HepG2 (cell line): ENCODE measurements around the gene UQCRC2. TPM values are rescaled to one million over a fixed set of nuclear protein-coding genes. Genes with fewer than 3 reads are reported as not detected.
A peak's percentile ranks its signal among the peaks of the same experiment; 100 is the strongest.

Source experiments
- ATAC-seq: fragments of 200-7000 bp; cut with Tn5 transposase; 3 replicates; pipeline ENCODE4 v1.9.1; 2020; ENCODE audit warnings: mild to moderate bottlenecking, moderate library complexity
- BruUV-seq: library from RNA; stranded (reverse); fragments of 400-500 nt; replicated peaks from 2 replicates; lab custom pipeline; 2021; lab: Mats Ljungman, UMichigan
- CTCF ChIA-PET: fragments of 300-600 bp; formaldehyde crosslinking; extraction: SDS; loops from one replicate; lab custom pipeline; 2021; ENCODE audit warnings: low total read pairs, inconsistent platforms, low intra/inter-chr PET ratio; lab: Yijun Ruan, JAX
- POLR2A ChIA-PET: fragments of 350-600 bp; sonication (Branson Sonifier 250); formaldehyde crosslinking; loops from one replicate; lab custom pipeline; 2020; ENCODE audit warnings: antibody characterized with exemption, inconsistent platforms; lab: Yijun Ruan, JAX
- DNase-seq: peaks from one replicate; pipeline ENCODE4 v3.0.0-alpha.2; 2015; ENCODE audit warnings: low spot score
- FAIRE-seq: peaks from 3 replicates; lab custom pipeline; 2011; peaks lifted over from hg19 to GRCh38; lab: Jason Lieb, UNC
- H2AFZ ChIP-seq: one replicate; pipeline ENCODE4 v1.6.1; 2011; ENCODE audit warnings: low read length, inconsistent platforms
- H3K27ac ChIP-seq: fragments of 300-600 bp; 3 replicates; pipeline ENCODE4 v1.8.0; 2011; ENCODE audit warnings: mixed run types, mild to moderate bottlenecking, mixed read lengths, low read length, inconsistent platforms; ENCODE audit not compliant: insufficient read depth; ENCODE audit errors: extremely low read length
- H3K27me3 ChIP-seq, 2 experiments: fragments of 200-600 bp in 1 of 2; 2 replicates in 1 of 2; 3 replicates in 1 of 2; pipeline versions ENCODE4 v1.6.0 to v1.8.0; 2011; ENCODE audit warnings: low read length in 2 of 2, mild to moderate bottlenecking in 2 of 2, moderate library complexity in 2 of 2, inconsistent platforms in 1 of 2; ENCODE audit not compliant: insufficient read depth in 2 of 2, control insufficient read depth in 1 of 2
- H3K36me3 ChIP-seq, 2 experiments: fragments of 200-600 bp in 1 of 2; replicated peaks in 1 of 2; 2 replicates in 1 of 2; 3 replicates in 1 of 2; pipeline versions ENCODE4 v1.5.1 to v1.8.0; 2011; ENCODE audit warnings: low read length in 2 of 2, inconsistent platforms in 1 of 2; ENCODE audit not compliant: insufficient read depth in 2 of 2, control insufficient read depth in 1 of 2
- H3K4me1 ChIP-seq: 2 replicates; pipeline ENCODE4 v1.5.1; 2012; ENCODE audit warnings: low read length, inconsistent platforms; ENCODE audit not compliant: insufficient read depth
- H3K4me2 ChIP-seq: 2 replicates; pipeline ENCODE4 v1.6.0; 2011; ENCODE audit warnings: low read depth, low read length, inconsistent platforms
- H3K4me3 ChIP-seq, 3 experiments: fragments of 200-600 bp in 1 of 3; sonication (generic), shearing (Covaris generic) in 1 of 3; replicated peaks in 1 of 3; 2 replicates each; pipeline ENCODE4 v1.5.1; 2011 to 2016; ENCODE audit warnings: low read length in 3 of 3, inconsistent platforms in 2 of 3, low read depth in 2 of 3, mild to moderate bottlenecking in 2 of 3, control low read depth in 1 of 3, mixed read lengths in 1 of 3; ENCODE audit not compliant: insufficient read depth in 1 of 3
- H3K79me2 ChIP-seq: one replicate; pipeline ENCODE4 v1.6.1; 2011; ENCODE audit warnings: low read length, inconsistent platforms; ENCODE audit not compliant: insufficient read depth
- H3K9ac ChIP-seq: 2 replicates; pipeline ENCODE4 v1.6.0; 2011; ENCODE audit warnings: mild to moderate bottlenecking, low read depth, low read length, inconsistent platforms; ENCODE audit not compliant: insufficient read depth
- H3K9me3 ChIP-seq: 2 replicates; pipeline ENCODE4 v1.5.1; 2012; ENCODE audit warnings: mild to moderate bottlenecking, low read length
- H4K20me1 ChIP-seq: 2 replicates; pipeline ENCODE4 v1.6.0; 2011; ENCODE audit warnings: inconsistent platforms, mild to moderate bottlenecking, low read length, moderate library complexity; ENCODE audit not compliant: insufficient read depth
- CEBPB ChIP-seq: IDR thresholded peaks from 2 replicates; pipeline ENCODE4 v1.6.1; 2011; ENCODE audit warnings: low read depth, low read length, improper control_type of control experiment, borderline replicate concordance
- POLR2AphosphoS5 ChIP-seq: IDR thresholded peaks from 2 replicates; pipeline ENCODE4 v1.6.1; 2012; ENCODE audit warnings: low read depth, low read length
- RBFOX2 ChIP-seq: fragments of 200-400 bp; formaldehyde crosslinking; IDR thresholded peaks from 2 replicates; pipeline ENCODE4 v1.6.1; 2017; ENCODE audit warnings: low read depth, mild to moderate bottlenecking, low read length
- TMF1 ChIP-seq: sonication (generic); formaldehyde crosslinking; IDR thresholded peaks from 2 replicates; pipeline ENCODE4 v1.8.1; 2022; ENCODE audit warnings: low read depth, missing genetic modification reagents
- TOE1 ChIP-seq: sonication (generic); formaldehyde crosslinking; IDR thresholded peaks from 2 replicates; pipeline ENCODE4 v1.4.0; 2020; ENCODE audit warnings: mild to moderate bottlenecking, missing genetic modification reagents
- TRAFD1 ChIP-seq: sonication (generic); formaldehyde crosslinking; IDR thresholded peaks from 2 replicates; pipeline ENCODE4 v1.5.1; 2020; ENCODE audit warnings: missing genetic modification reagents, mild to moderate bottlenecking, borderline replicate concordance
- ZNF230 ChIP-seq: sonication (generic); formaldehyde crosslinking; IDR thresholded peaks from 2 replicates; pipeline ENCODE4 v1.4.0; 2020; ENCODE audit warnings: mild to moderate bottlenecking, missing genetic modification reagents
- ZNF556 ChIP-seq: sonication (generic); formaldehyde crosslinking; IDR thresholded peaks from 2 replicates; pipeline ENCODE4 v1.4.0; 2020; ENCODE audit warnings: mild to moderate bottlenecking, missing genetic modification reagents, borderline replicate concordance
- WGBS: methylation state at CpG from one replicate; pipeline ENCODE4 v1.1.6; 2017; ENCODE audit warnings: low lambda C conversion rate; 5-methylcytosine and 5-hydroxymethylcytosine counted together
- in situ Hi-C: cut with HindIII; loops from 2 replicates; pipeline ENCODE4 v1.10.0; 2017; ENCODE audit warnings: low pct_unique_long_range_greater_than_20kb; ENCODE audit not compliant: extremely low pct_ligation_motif_present
- intact Hi-C: fragments of 100-400 bp; cut with micrococcal nuclease; formaldehyde crosslinking; loops from one replicate; pipeline ENCODE4 v1.10.0; 2022; ENCODE audit not compliant: unreplicated experiment
- polyA plus RNA-seq, 8 experiments: library from polyadenylated mRNA; depleted of rRNA in 3 of 8; stranded (reverse) in 7 of 8; unstranded in 1 of 8; fragments of >200 nt; fragmentation: Illumina TruSeq in 4 of 8; extraction: Trizol in 4 of 8; gene quantifications; 2 replicates each; pipeline versions ENCODE4 v1.2.1 to v1.2.3, GENCODE V29; 2011 to 2016; ENCODE audit warnings: low read depth in 4 of 8, missing spikeins in 1 of 8, mixed read lengths in 1 of 8; ENCODE audit not compliant: insufficient read depth in 1 of 8
- total RNA-seq, 5 experiments: library from RNA; depleted of rRNA; stranded (reverse); fragments of >200 nt; fragmentation: Illumina TruSeq; extraction: Trizol; gene quantifications; 2 replicates each; pipeline ENCODE4 v1.2.3, GENCODE V29; 2016; ENCODE audit warnings: low read depth in 1 of 5

UQCRC2 gene
- total and polyA plus RNA-seq, 2 of the 13 experiments (the other 11 are each of a cell fraction or from before 2014, with no cell fraction given): 442 to 536 TPM

GRCh38 chr16:21959050-21959449 is 5.9 kb downstream of the UQCRC2 start:
- no peak for TF ChIP-seq ZNF556 (CRISPR knock-in tag)
- 0 out of 2 replicates have a peak, but pooled peaks have one; percentile 2 for TF ChIP-seq POLR2AphosphoS5
- no peak for TF ChIP-seq CEBPB
- no peak for TF ChIP-seq TMF1 (CRISPR knock-in tag)
- no peak for TF ChIP-seq ZNF230 (CRISPR knock-in tag)
- peak; percentile 70 for TF ChIP-seq RBFOX2
- no peak for DNase-seq
- ChIA-PET CTCF (no interaction called here), POLR2A (interaction anchor here (1.2 kb wide), 1 partner anchor 32 kb away, joined by 3 read pairs; no protein-coding TSS in a partner anchor)
- Histone ChIP-seq H4K20me1 (peaks cover 7% of the 10 kb centered on the region), H3K27me3 (no peaks in the 10 kb centered on the region; a peak in 1 of 5 replicates), H3K9ac (no peak overlapping the region), H3K27ac (no peak overlapping the region), H3K4me1 (peaks cover 23% of the 10 kb centered on the region), H3K36me3 (peaks cover 42 to 78% of the 10 kb centered on the region in 2 experiments), H3K79me2 (peaks cover 32% of the 10 kb centered on the region), H3K4me2 (no peak overlapping the region), H2AFZ (no peak overlapping the region), H3K4me3 (no peak overlapping the region), H3K9me3 (no peaks in the 10 kb centered on the region)
- no peak for ATAC-seq
- BruUV-seq: no TSS peak
- in situ Hi-C loops (no loop called here), intact Hi-C loops (no loop called here)
- WGBS: 94% methylated on average over 3 of the region's 3 CpGs
- FAIRE-seq: no peak

GRCh38 chr16:21962475-21962874 is 9.3 kb downstream of the UQCRC2 start:
- FAIRE-seq (no peak), ATAC-seq (no peak)
- POLR2A ChIA-PET: no interaction called here
- H3K4me2 ChIP-seq: no peak overlapping the region
- no peaks in the 10 kb centered on the region for H3K9me3 ChIP-seq
- H3K27ac ChIP-seq: no peak overlapping the region
- 95% methylated on average over 5 of the region's 5 CpGs for WGBS
- BruUV-seq: no TSS peak
- TF ChIP-seq TRAFD1 (CRISPR knock-in tag) (no peak), RBFOX2 (0 out of 2 replicates have a peak, but pooled peaks have one; percentile 22), TOE1 (CRISPR knock-in tag) (no peak)
- TF ChIP-seq, all 625 proteins: peak for 1
- Histone ChIP-seq H3K27me3 (no peaks in the 10 kb centered on the region), H3K4me1 (no peaks in the 10 kb centered on the region), H4K20me1 (no peaks in the 10 kb centered on the region), H3K79me2 (no peaks in the 10 kb centered on the region), H3K4me3 (no peak overlapping the region), H2AFZ (no peak overlapping the region), H3K36me3 (peaks cover 55 to 93% of the 10 kb centered on the region in 2 experiments), H3K9ac (no peak overlapping the region)
- no peak for DNase-seq
- in situ Hi-C loops: no loop called here
- CTCF ChIA-PET: no interaction called here
- intact Hi-C loops: no loop called here
